Measurements from ENCODE around the gene PAQR7.

PAQR7 gene

GRCh38 chr1:25815208-25816111 lies 60.0 kb downstream of the PAQR7 start:
- DNase-seq = no peak

GRCh38 chr1:25814549-25815087 lies 60.9 kb downstream of the PAQR7 start:
- DNase-seq = no peak

GRCh38 chr1:25813734-25814471 lies 61.6 kb downstream of the PAQR7 start:
- DNase-seq = no peak

- no peak for DNase-seq
These were observed 62.3 kb downstream of the PAQR7 start for GRCh38 chr1:25813071-25813733.

All from femur (tissue), 1 donor.